Upper lobe of left lung (tissue), 6 donors: ENCODE data around the gene RPS6KL1. TPM values are rescaled to one million over a fixed set of nuclear protein-coding genes. Genes with fewer than 3 reads are reported as not detected.

ENCODE experiments used
- ATAC-seq, 2 donors: fragments of 200-7000 bp; cut with Tn5 transposase; one replicate each; pipeline ENCODE4 v1.9.1; 2022; ENCODE audit warnings: mild to moderate bottlenecking in 2 of 2, moderate library complexity in 2 of 2; ENCODE audit not compliant: low FRiP score in 2 of 2
- DNase-seq, 2 donors: peaks; one replicate each; pipeline ENCODE4 v3.0.0-alpha.2; 2019 to 2020
- H3K27ac ChIP-seq, 4 donors: fragments of 200-600 bp; sonication (generic); one replicate each; pipeline ENCODE4 v1.5.1; 2016 to 2019
- H3K27me3 ChIP-seq, 4 donors: fragments of 200-600 bp; sonication (generic); one replicate each; pipeline ENCODE4 v1.5.1; 2017 to 2019
- H3K36me3 ChIP-seq, 4 donors: fragments of 200-600 bp; sonication (generic); one replicate each; pipeline ENCODE4 v1.5.1; 2016 to 2019
- H3K4me1 ChIP-seq, 4 donors: fragments of 200-600 bp; sonication (generic); one replicate each; pipeline ENCODE4 v1.5.1; 2018 to 2019
- H3K4me3 ChIP-seq, 4 donors: fragments of 200-600 bp; sonication (generic); one replicate each; pipeline ENCODE4 v1.5.1; 2017 to 2019; ENCODE audit warnings: mild to moderate bottlenecking in 2 of 4, moderate library complexity in 1 of 4
- H3K9me3 ChIP-seq, 4 donors: fragments of 200-600 bp; sonication (generic); one replicate each; pipeline ENCODE4 v1.5.1; 2018 to 2019
- CTCF ChIP-seq, 6 experiments: fragments of 450-650 bp in 4 of 6; fragments of 200-600 bp in 2 of 6; sonication (generic) in 2 of 6; IDR thresholded peaks; one replicate each; pipeline ENCODE4 v1.5.1; 2016 to 2019; ENCODE audit warnings: antibody characterized with exemption in 6 of 6
- EP300 ChIP-seq, 4 donors: sonication (generic); formaldehyde crosslinking; IDR thresholded peaks; one replicate each; pipeline ENCODE4 v1.5.1; 2017; ENCODE audit warnings: antibody characterized with exemption in 4 of 4, control low read depth in 2 of 4
- POLR2A ChIP-seq, 4 donors: fragments of 450-650 bp; IDR thresholded peaks; one replicate each; pipeline ENCODE4 v1.5.1; 2016 to 2017; ENCODE audit warnings: antibody characterized with exemption in 4 of 4, mild to moderate bottlenecking in 2 of 4
- POLR2AphosphoS5 ChIP-seq, 2 donors: sonication (generic); formaldehyde crosslinking; IDR thresholded peaks; one replicate each; pipeline ENCODE4 v1.5.1; 2017; ENCODE audit warnings: antibody characterized with exemption in 2 of 2
- WGBS, 2 donors: methylation state at CpG; one replicate each; pipeline ENCODE4 v1.1.5; 2017 to 2018; 5-methylcytosine and 5-hydroxymethylcytosine counted together
- total RNA-seq, 6 donors: library from RNA; depleted of rRNA in 4 of 6; stranded (reverse); fragments of >200 nt in 4 of 6; gene quantifications; one replicate each; pipeline versions ENCODE4 v1.1.0 to v1.2.1, GENCODE V29; 2016 to 2021
- donor health status: DM: no; HTN: no; CAD: no; lungs with moderate emphysema.
- donor health status: DM: no; HTN: yes; CAD: no; lungs with severe emphysema.

RPS6KL1 gene
- total RNA-seq, 6 donors from 2014 or later: 3.4 to 29.3 (median 7.3) TPM

- 77 to 78% methylated on average over 4 to 5 of the region's 5 CpGs for WGBS, 2 donors
- Histone ChIP-seq H3K9me3 (no peaks in the 10 kb centered on the region), H3K27me3 (no peaks in the 10 kb centered on the region), H3K27ac (no peak overlapping the region), H3K36me3 (peaks cover 0 to 3% (median 0%) of the 10 kb centered on the region in 4 donors), H3K4me3 (no peak overlapping the region), H3K4me1 (peaks cover 0 to 11% (median 6%) of the 10 kb centered on the region in 4 donors)
- no peak for ATAC-seq
- DNase-seq: no peak
- TF ChIP-seq CTCF (IDR thresholded peaks at IDR 0.05) (no peak), EP300 (IDR thresholded peaks at IDR 0.05) (no peak), POLR2A (IDR thresholded peaks at IDR 0.05) (no peak), POLR2AphosphoS5 (IDR thresholded peaks at IDR 0.05) (no peak)
Observed at GRCh38 chr14:74911704-74912103, 11.4 kb downstream of the RPS6KL1 start.

GRCh38 chr14:74911221-74911620 lies 11.8 kb downstream of the RPS6KL1 start:
- Histone ChIP-seq H3K27ac (no peak overlapping the region), H3K9me3 (no peaks in the 10 kb centered on the region), H3K4me3 (no peak overlapping the region), H3K4me1 (peaks cover 0 to 11% (median 6%) of the 10 kb centered on the region in 4 donors), H3K36me3 (peaks cover 0 to 8% (median 0%) of the 10 kb centered on the region in 4 donors), H3K27me3 (no peaks in the 10 kb centered on the region)
- ATAC-seq: no peak
- TF ChIP-seq POLR2A (IDR thresholded peaks at IDR 0.05) (no peak), CTCF (IDR thresholded peaks at IDR 0.05) (no peak), POLR2AphosphoS5 (IDR thresholded peaks at IDR 0.05) (no peak), EP300 (IDR thresholded peaks at IDR 0.05) (no peak)
- no peak for DNase-seq
- WGBS, 2 donors: 92 to 100% methylated on average over 1 to 6 of the region's 6 CpGs

- H3K4me3 ChIP-seq: no peak overlapping the region
- H3K4me1 ChIP-seq: peaks cover 0 to 15% (median 6%) of the 10 kb centered on the region in 4 donors
- H3K27ac ChIP-seq: no peak overlapping the region
- DNase-seq (no peak), ATAC-seq (no peak)
- H3K27me3 ChIP-seq: no peaks in the 10 kb centered on the region
- H3K9me3 ChIP-seq: no peaks in the 10 kb centered on the region
- no peak for TF ChIP-seq POLR2AphosphoS5 (IDR thresholded peaks at IDR 0.05)
- TF ChIP-seq EP300 (IDR thresholded peaks at IDR 0.05): no peak
- no peak for TF ChIP-seq POLR2A (IDR thresholded peaks at IDR 0.05)
- no peak for TF ChIP-seq CTCF (IDR thresholded peaks at IDR 0.05)
- H3K36me3 ChIP-seq: peaks cover 0 to 9% (median 0%) of the 10 kb centered on the region in 4 donors
- 57 to 73% methylated on average over 10 of the region's 10 CpGs for WGBS, 2 donors
Observed at GRCh38 chr14:74910556-74910955, 12.5 kb downstream of the RPS6KL1 start.

- no peaks in the 10 kb centered on the region for H3K27me3 ChIP-seq
- TF ChIP-seq EP300 (IDR thresholded peaks at IDR 0.05) (no peak), POLR2A (IDR thresholded peaks at IDR 0.05) (no peak), CTCF (IDR thresholded peaks at IDR 0.05) (no peak), POLR2AphosphoS5 (IDR thresholded peaks at IDR 0.05) (no peak)
- H3K27ac ChIP-seq: no peak overlapping the region
- peaks cover 0 to 17% (median 6%) of the 10 kb centered on the region in 4 donors for H3K4me1 ChIP-seq
- H3K4me3 ChIP-seq: no peak overlapping the region
- WGBS, 2 donors: 86 to 92% methylated on average over 8 to 10 of the region's 10 CpGs
- no peak for ATAC-seq
- peaks cover 0 to 14% (median 0%) of the 10 kb centered on the region in 4 donors for H3K36me3 ChIP-seq
- no peaks in the 10 kb centered on the region for H3K9me3 ChIP-seq
- no peak for DNase-seq
Observed at GRCh38 chr14:74909911-74910310, 13.1 kb downstream of the RPS6KL1 start.

- no peaks in the 10 kb centered on the region for H3K9me3 ChIP-seq
- peaks cover 0 to 14% (median 0%) of the 10 kb centered on the region in 4 donors for H3K36me3 ChIP-seq
- ATAC-seq (no peak), DNase-seq (peak in 1 of 2 donors; percentile 85)
- TF ChIP-seq EP300 (IDR thresholded peaks at IDR 0.05): no peak
- TF ChIP-seq CTCF (IDR thresholded peaks at IDR 0.05): no peak
- no peak for TF ChIP-seq POLR2A (IDR thresholded peaks at IDR 0.05)
- 92 to 93% methylated on average over 6 to 14 of the region's 14 CpGs for WGBS, 2 donors
- no peak overlapping the region for H3K4me3 ChIP-seq
- H3K4me1 ChIP-seq: peaks cover 0 to 17% (median 6%) of the 10 kb centered on the region in 4 donors
- no peaks in the 10 kb centered on the region for H3K27me3 ChIP-seq
- H3K27ac ChIP-seq: no peak overlapping the region
Observed at GRCh38 chr14:74909501-74909900, 13.6 kb downstream of the RPS6KL1 start.
